Esophagus (tissue), 2 donors: ENCODE measurements around the gene HPCAL1. TPM values are rescaled to one million over a fixed set of nuclear protein-coding genes. Genes with fewer than 3 reads are reported as not detected.

Experiments
- H3K27ac ChIP-seq, 2 donors: one replicate each; pipeline ENCODE4 v1.5.1; 2013; ENCODE audit warnings: low read depth in 2 of 2, mild to moderate bottlenecking in 2 of 2, inconsistent platforms in 1 of 2, low read length in 1 of 2, moderate library complexity in 1 of 2
- H3K27me3 ChIP-seq, 2 donors: one replicate each; pipeline ENCODE4 v1.6.1; 2013; ENCODE audit warnings: low read length in 2 of 2, control low read depth in 1 of 2, mild to moderate bottlenecking in 1 of 2; ENCODE audit not compliant: insufficient read depth in 2 of 2, control insufficient read depth in 1 of 2
- H3K36me3 ChIP-seq, 2 donors: one replicate each; pipeline ENCODE4 v1.6.1; 2013; ENCODE audit warnings: low read length in 1 of 2; ENCODE audit not compliant: control insufficient read depth in 2 of 2, insufficient read depth in 2 of 2
- H3K4me1 ChIP-seq, 2 donors: one replicate each; pipeline ENCODE4 v1.6.1; 2013; ENCODE audit warnings: low read length in 1 of 2; ENCODE audit not compliant: control insufficient read depth in 2 of 2, insufficient read depth in 2 of 2
- H3K4me3 ChIP-seq, 2 donors: one replicate each; pipeline ENCODE4 v1.5.1; 2013; ENCODE audit warnings: low read length in 2 of 2, mild to moderate bottlenecking in 2 of 2, low read depth in 1 of 2, moderate library complexity in 1 of 2
- H3K9me3 ChIP-seq, 2 donors: one replicate each; pipeline ENCODE4 v1.6.1; 2013; ENCODE audit warnings: mild to moderate bottlenecking in 2 of 2, low read depth in 1 of 2, low read length in 1 of 2, moderate library complexity in 1 of 2; ENCODE audit not compliant: control insufficient read depth in 2 of 2, insufficient read depth in 1 of 2
- WGBS, 2 donors: extraction: QIAGEN DNeasy Blood & Tissue Kit; methylation state at CpG; one replicate each; pipeline ENCODE4 v1.1.7; 2013; 5-methylcytosine and 5-hydroxymethylcytosine counted together
- polyA plus RNA-seq, 2 donors: library from polyadenylated mRNA; stranded (reverse); fragments of 200-250 nt; gene quantifications; one replicate each; pipeline ENCODE4 v1.2.3, GENCODE V29; 2013
- donor health status: healthy with polysubstance abuse.
- donor health status: Bipolar disorder and iron deficiency.

The HPCAL1 gene
- polyA plus RNA-seq, 2 donors, result 6.2 to 13.2 TPM

DNA sequence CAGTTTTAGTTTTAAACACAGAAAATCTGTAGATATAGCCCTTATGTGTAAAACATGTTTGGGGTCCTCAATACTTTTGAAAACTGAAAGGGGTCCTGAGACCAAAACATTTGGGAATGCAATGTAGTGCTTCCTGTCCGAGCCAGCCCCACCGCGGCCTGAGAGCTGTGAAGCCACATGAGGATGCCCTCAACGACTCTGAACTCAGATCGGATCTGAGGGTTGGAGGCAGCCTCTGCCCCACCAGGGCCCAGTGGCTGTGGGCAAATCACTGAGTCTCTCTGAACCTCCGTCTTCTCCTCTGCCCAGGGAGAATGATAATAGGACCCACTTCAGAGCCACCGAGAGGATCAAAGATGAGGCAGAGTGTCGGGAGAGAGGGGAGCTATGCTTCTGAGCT lies 33.4 kb upstream of the HPCAL1 start:
- H3K4me1 ChIP-seq, result no peaks in the 10 kb centered on the region
- WGBS, 2 donors, result 77 to 88% methylated on average over 8 of the region's 8 CpGs
- no peak overlapping the region for H3K27ac ChIP-seq

DNA sequence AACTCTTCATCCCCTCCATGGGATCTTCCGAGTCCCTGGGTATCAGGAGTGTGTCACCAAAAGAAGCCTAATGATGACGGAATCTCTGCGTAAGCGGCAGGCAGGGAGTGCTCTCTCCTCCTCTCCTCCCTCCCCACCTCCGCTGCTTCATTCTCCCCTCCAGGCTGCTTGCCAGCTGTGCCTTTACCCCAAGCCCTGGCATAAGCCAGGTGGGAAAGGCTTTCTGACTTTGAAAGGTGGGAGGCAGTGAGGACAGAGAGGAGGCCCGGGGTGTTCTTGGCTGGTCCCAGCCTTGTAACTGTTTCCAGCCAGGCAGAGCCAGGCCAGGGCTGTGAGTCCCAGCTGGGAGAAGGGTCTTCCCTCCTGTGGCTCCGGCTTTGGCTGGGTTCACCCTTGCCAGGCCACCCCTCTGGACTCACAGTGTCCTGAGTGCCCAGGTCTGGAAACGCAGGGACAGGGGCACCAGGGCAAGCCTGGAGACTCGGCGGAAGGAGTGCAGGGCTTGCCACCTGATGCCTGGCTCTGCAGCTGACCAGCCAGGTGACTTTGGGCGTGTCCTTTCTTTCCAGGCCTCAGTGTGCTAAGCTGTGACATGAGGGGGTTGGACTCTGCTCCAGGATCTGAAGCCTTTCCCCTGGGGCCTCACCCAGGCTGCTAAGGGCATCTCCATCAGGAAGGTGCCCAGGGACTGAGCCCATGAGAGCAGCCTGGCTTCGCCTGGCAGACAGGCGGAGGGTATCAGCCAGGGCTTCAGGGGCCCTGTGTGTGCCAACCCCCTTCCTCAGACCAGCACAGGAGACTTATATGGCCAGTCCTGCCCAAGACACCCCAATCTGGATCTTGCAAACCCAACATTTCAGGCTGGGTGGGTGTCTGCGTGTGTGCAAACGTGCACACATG lies 32.7 kb upstream of the HPCAL1 start:
- H3K4me1 ChIP-seq, result no peaks in the 10 kb centered on the region
- H3K36me3 ChIP-seq, result no peaks in the 10 kb centered on the region
- H3K27ac ChIP-seq, result no peak overlapping the region
- WGBS, 2 donors, result 90 to 91% methylated on average over 15 of the region's 15 CpGs
- no peak overlapping the region for H3K4me3 ChIP-seq
- H3K27me3 ChIP-seq, result no peaks in the 10 kb centered on the region
- H3K9me3 ChIP-seq, result no peaks in the 10 kb centered on the region

More for the DNA sequence above, 33.4 kb upstream of the HPCAL1 start:
- Histone ChIP-seq H3K9me3 (no peaks in the 10 kb centered on the region), H3K36me3 (no peaks in the 10 kb centered on the region), H3K4me3 (no peak overlapping the region), H3K27me3 (no peaks in the 10 kb centered on the region)

DNA sequence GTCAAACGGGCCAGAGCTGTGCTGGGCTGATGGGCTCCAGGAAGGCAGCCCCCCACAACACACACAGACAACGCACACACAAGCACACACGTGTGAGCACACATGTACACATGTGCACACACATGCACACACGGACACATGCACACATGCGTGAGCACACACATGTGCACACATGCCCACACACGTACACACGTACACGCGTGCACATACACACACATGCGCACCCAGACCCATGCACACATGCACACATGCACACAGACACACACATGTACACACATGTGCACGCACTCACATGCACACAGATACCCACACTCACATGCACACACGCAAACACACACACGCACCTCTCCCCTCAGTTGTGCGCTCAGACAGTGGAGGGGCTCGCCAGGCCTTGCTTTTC lies 31.2 kb upstream of the HPCAL1 start:
- no peaks in the 10 kb centered on the region for H3K4me1 ChIP-seq

DNA sequence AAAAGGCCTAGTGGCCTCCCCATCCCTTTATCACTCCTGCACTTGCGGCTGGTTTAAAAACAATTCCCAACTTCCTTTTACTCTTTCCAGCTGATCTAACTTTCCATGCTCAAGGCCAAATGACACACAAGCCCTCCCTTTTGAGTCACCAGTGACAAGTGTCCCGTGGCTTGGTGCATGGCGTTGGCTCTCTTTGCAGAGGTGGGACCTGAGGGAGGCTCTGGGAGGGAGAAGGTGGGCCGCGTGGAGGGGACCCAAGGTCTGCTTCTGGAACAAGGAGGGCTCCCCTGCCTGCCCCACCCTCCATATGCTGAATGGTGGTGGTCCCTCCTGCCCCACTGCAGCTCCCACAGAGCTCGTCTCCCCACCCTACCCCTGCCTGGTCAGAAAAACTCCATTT lies 30.8 kb upstream of the HPCAL1 start:
- Histone ChIP-seq H3K36me3 (no peaks in the 10 kb centered on the region), H3K4me3 (no peak overlapping the region), H3K4me1 (no peaks in the 10 kb centered on the region), H3K27me3 (no peaks in the 10 kb centered on the region), H3K9me3 (no peaks in the 10 kb centered on the region), H3K27ac (no peak overlapping the region)
- 84 to 89% methylated on average over 6 of the region's 6 CpGs for WGBS, 2 donors

More for the DNA sequence above, 31.2 kb upstream of the HPCAL1 start:
- H3K27me3 ChIP-seq, result no peaks in the 10 kb centered on the region
- H3K27ac ChIP-seq, result no peak overlapping the region
- no peaks in the 10 kb centered on the region for H3K36me3 ChIP-seq
- H3K4me3 ChIP-seq, result no peak overlapping the region
- H3K9me3 ChIP-seq, result no peaks in the 10 kb centered on the region
- 84 to 93% methylated on average over 15 of the region's 15 CpGs for WGBS, 2 donors

DNA sequence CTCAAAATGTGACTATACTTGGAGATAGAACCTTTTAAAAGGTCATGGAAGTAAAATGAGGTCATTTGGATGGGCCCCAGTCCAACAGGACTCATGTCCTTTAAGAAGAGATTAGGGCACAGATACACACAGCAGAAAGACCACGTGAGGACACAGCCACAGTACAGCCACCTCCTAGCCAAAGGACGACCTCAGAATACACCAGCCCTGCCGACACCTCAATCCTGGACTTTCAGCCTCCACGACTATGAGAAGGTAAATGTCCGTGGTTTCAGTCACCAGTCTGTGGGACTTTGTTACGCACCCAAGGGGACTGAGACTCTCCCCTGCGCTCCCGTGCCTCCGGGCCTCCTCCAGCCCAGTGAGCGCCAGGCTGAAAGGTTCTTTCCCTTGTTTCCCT lies 30.2 kb upstream of the HPCAL1 start:
- Histone ChIP-seq H3K9me3 (no peaks in the 10 kb centered on the region), H3K36me3 (no peaks in the 10 kb centered on the region), H3K27me3 (no peaks in the 10 kb centered on the region), H3K4me1 (no peaks in the 10 kb centered on the region), H3K4me3 (no peak overlapping the region), H3K27ac (no peak overlapping the region)
- WGBS, 2 donors, result 86 to 92% methylated on average over 10 of the region's 10 CpGs

DNA sequence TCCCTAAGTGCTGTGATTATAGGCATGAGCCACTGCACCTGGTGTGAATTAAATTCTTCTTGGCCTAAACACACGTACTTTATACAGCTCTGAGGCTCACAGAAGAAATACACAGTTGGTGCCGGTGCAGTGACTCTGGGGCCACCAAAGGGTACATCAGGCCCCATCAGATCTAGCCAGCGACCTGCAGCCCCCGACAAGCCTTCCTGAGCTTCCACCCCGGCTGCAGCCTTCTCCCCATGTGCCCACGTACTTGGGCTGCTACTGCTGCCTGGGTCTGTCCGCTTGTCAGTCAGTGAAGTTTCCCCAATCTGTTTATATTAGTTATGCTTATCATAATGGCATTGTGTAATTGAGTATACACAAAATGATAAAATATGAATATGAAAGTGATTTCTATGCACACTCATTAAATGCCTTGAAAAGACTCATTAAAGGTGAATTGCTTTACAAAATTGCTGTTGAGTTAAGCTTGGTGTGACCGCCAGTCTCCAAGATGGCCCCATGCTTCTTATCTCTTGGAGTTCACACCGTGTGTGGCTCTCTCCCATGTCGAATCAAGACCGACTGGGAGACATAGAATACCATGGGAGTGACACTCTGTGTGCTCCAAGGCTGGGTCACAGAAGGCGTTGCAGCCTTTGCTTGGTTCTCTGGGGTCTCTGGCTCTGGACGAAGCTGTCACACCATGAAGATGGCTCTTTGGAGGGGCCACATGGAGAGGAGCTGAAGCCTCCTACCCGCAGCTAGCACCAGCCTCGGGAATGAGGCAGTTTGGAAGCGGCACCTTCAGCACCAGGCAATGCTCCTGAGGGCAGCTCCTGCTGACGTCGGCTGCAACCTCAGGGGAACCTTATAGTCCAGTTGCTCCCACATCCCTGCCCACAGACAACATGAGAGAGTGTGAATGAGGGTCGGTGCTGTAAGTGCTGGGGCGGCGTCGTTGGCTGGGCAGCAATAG lies 29.2 kb upstream of the HPCAL1 start:
- Histone ChIP-seq H3K4me3 (no peak overlapping the region), H3K36me3 (no peaks in the 10 kb centered on the region), H3K27me3 (no peaks in the 10 kb centered on the region), H3K4me1 (no peaks in the 10 kb centered on the region), H3K9me3 (no peaks in the 10 kb centered on the region), H3K27ac (no peak overlapping the region)
- WGBS, 2 donors, result 91 to 92% methylated on average over 22 of the region's 22 CpGs

DNA sequence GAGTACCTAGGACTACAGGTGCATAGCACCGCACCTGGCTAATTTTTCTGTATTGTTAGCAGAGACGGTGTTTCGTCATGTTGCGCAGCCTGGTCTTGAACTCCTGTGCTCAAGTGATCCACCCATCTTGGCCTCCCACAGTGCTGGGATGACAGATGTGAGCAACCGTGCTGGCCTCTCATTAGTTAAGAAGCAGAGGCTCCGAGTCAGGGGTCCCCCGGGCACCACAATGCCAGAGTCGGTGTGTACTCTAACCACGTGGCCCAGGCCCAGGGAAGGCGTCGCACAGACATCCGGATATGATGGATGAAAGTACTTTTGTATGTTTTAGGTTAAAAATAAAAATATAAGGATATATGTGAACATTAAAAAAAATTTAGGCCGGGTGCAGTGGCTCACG lies 28.3 kb upstream of the HPCAL1 start:
- no peaks in the 10 kb centered on the region for H3K4me1 ChIP-seq
- H3K4me3 ChIP-seq, result no peak overlapping the region
- H3K27me3 ChIP-seq, result no peaks in the 10 kb centered on the region
- H3K27ac ChIP-seq, result no peak overlapping the region
- H3K9me3 ChIP-seq, result no peaks in the 10 kb centered on the region
- WGBS, 2 donors, result 91% methylated on average over 14 of the region's 14 CpGs
- no peaks in the 10 kb centered on the region for H3K36me3 ChIP-seq

- no peaks in the 10 kb centered on the region for H3K9me3 ChIP-seq
- H3K36me3 ChIP-seq, result no peaks in the 10 kb centered on the region
- H3K27ac ChIP-seq, result no peak overlapping the region
- no peak overlapping the region for H3K4me3 ChIP-seq
- no peaks in the 10 kb centered on the region for H3K4me1 ChIP-seq
- 88 to 89% methylated on average over 15 of the region's 15 CpGs for WGBS, 2 donors
- H3K27me3 ChIP-seq, result no peaks in the 10 kb centered on the region
Measured at GRCh38 chr2:10274983-10275802, 27.5 kb upstream of the HPCAL1 start.
